Astrocyte (in vitro differentiated cells and primary cell): ENCODE data around the gene EMID1.
"Not testable (repeated sequence)": the region's sequence is repeated elsewhere in the genome, so short reads cannot be mapped to it uniquely, and the experiment has no call there.

Experiments used
- CTCF ChIP-seq: IDR thresholded peaks from 2 replicates; pipeline ENCODE4 v1.5.1; 2011; ENCODE audit warnings: low read depth, mild to moderate bottlenecking, inconsistent platforms, low read length, moderate library complexity; ENCODE audit not compliant: insufficient read depth
- EZH2 ChIP-seq: IDR thresholded peaks from 2 replicates; pipeline ENCODE4 v1.6.1; 2012; ENCODE audit warnings: mild to moderate bottlenecking, low read length, inconsistent platforms; ENCODE audit not compliant: insufficient read depth

GRCh38 chr22:29219409-29219782, 13.7 kb downstream of the EMID1 start:
- TF ChIP-seq EZH2, CTCF: not testable (repeated sequence)
